ENCODE results near the gene ST6GALNAC3.

Gene ST6GALNAC3

GRCh38 chr1:76543495-76543894, 468.9 kb downstream of the ST6GALNAC3 start:
- DNase-seq, result no peak
- Histone ChIP-seq H3K4me3 (no peak overlapping the region), H3K4me1 (no peaks in the 10 kb centered on the region), H3K27me3 (no peaks in the 10 kb centered on the region), H3K9me3 (no peaks in the 10 kb centered on the region), H3K36me3 (no peaks in the 10 kb centered on the region), H3K27ac (no peak overlapping the region)
- no peak for TF ChIP-seq CTCF (IDR thresholded peaks at IDR 0.05)
- intact Hi-C loops (cut with DNase I; ENCODE audit: low total_unique reads), result no loop called here

- Histone ChIP-seq H3K4me1 (no peaks in the 10 kb centered on the region), H3K27me3 (no peaks in the 10 kb centered on the region), H3K4me3 (no peak overlapping the region), H3K9me3 (no peaks in the 10 kb centered on the region), H3K36me3 (no peaks in the 10 kb centered on the region), H3K27ac (no peak overlapping the region)
- no peak for DNase-seq
- TF ChIP-seq CTCF (IDR thresholded peaks at IDR 0.05), result no peak
- intact Hi-C loops (cut with DNase I; ENCODE audit: low total_unique reads), result no loop called here
These were observed 471.9 kb downstream of the ST6GALNAC3 start for GRCh38 chr1:76546354-76546933.

- intact Hi-C loops (cut with DNase I; ENCODE audit: low total_unique reads), result no loop called here
- Histone ChIP-seq H3K9me3 (no peaks in the 10 kb centered on the region), H3K36me3 (no peaks in the 10 kb centered on the region), H3K4me1 (no peaks in the 10 kb centered on the region), H3K27ac (no peak overlapping the region), H3K27me3 (no peaks in the 10 kb centered on the region), H3K4me3 (no peak overlapping the region)
- no peak for DNase-seq
- TF ChIP-seq CTCF (IDR thresholded peaks at IDR 0.05), result no peak
These were observed 473.4 kb downstream of the ST6GALNAC3 start for GRCh38 chr1:76547916-76548315.

- no peak overlapping the region for H3K27ac ChIP-seq
These were observed 474.1 kb downstream of the ST6GALNAC3 start for GRCh38 chr1:76548513-76549100.

GRCh38 chr1:76554283-76554682, 479.7 kb downstream of the ST6GALNAC3 start:
- H3K4me1 ChIP-seq, result no peaks in the 10 kb centered on the region
- no peak for TF ChIP-seq CTCF (IDR thresholded peaks at IDR 0.05)
- intact Hi-C loops (cut with DNase I; ENCODE audit: low total_unique reads), result no loop called here
- H3K27me3 ChIP-seq, result no peaks in the 10 kb centered on the region
- no peaks in the 10 kb centered on the region for H3K36me3 ChIP-seq
- no peak overlapping the region for H3K27ac ChIP-seq
- no peak overlapping the region for H3K4me3 ChIP-seq
- DNase-seq, result no peak
- no peaks in the 10 kb centered on the region for H3K9me3 ChIP-seq

More at GRCh38 chr1:76548513-76549100, 474.1 kb downstream of the ST6GALNAC3 start:
- TF ChIP-seq CTCF (IDR thresholded peaks at IDR 0.05), result no peak
- Histone ChIP-seq H3K9me3 (no peaks in the 10 kb centered on the region), H3K4me1 (no peaks in the 10 kb centered on the region), H3K27me3 (no peaks in the 10 kb centered on the region), H3K4me3 (no peak overlapping the region), H3K36me3 (no peaks in the 10 kb centered on the region)
- intact Hi-C loops (cut with DNase I; ENCODE audit: low total_unique reads), result no loop called here
- DNase-seq, result no peak

All from tibial artery (tissue), 4 donors.